Left hindlimb (tissue), 1 donor: ENCODE measurements around the gene CIDEC.
A peak's percentile ranks its signal among the peaks of the same experiment; 100 is the strongest.
"Not testable (repeated sequence)": the region's sequence is repeated elsewhere in the genome, so short reads cannot be mapped to it uniquely, and the experiment has no call there.

Experiments
- DNase-seq: peaks from one replicate; pipeline ENCODE4 v3.0.0-alpha.2; 2018

CIDEC gene

GRCh38 chr3:9900965-9901415 lies 20.9 kb upstream of the CIDEC start:
- not testable (repeated sequence) for DNase-seq

- DNase-seq, result no peak
Measured at GRCh38 chr3:9899289-9899791, 19.3 kb upstream of the CIDEC start.

DNA sequence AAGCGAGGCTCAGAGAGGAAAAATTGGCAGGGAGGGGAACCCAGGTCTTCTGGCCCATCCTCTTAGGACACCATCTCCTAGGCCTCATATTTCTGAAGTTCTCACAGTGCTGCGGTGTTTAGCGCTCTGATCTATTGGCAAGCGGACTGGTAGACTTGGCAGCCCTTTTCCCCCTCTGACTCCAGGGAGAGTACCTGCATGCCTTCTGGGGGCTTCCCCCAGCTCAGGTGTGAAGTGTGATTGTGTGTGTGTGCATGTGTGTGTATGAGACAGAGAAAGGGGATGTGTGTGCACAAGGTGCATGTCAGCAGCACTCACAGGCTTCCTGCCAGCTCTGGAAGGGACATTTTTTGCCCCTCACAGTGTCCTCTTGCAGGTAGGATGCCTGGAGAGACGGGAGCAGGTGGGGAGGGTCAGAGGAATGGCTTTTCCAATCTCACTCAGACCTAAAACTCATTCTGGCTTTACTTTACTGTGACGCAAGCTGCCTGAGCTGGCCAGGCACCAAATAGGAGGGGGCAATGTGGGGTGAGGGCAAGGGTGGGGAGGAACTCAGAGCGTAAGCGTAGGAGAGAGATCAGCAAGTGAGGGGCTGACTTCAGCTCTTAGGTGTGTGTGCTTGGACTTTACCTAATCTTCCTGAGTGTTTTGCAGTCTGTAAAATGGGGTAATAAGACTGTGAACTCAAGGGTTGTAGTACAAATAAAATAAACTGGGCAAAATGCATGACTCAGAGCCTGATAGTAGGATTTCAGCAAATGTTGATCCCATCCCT lies 18.6 kb upstream of the CIDEC start:
- DNase-seq, result no peak

- DNase-seq, result no peak
Measured at GRCh38 chr3:9897408-9898372, 17.6 kb upstream of the CIDEC start.

DNA sequence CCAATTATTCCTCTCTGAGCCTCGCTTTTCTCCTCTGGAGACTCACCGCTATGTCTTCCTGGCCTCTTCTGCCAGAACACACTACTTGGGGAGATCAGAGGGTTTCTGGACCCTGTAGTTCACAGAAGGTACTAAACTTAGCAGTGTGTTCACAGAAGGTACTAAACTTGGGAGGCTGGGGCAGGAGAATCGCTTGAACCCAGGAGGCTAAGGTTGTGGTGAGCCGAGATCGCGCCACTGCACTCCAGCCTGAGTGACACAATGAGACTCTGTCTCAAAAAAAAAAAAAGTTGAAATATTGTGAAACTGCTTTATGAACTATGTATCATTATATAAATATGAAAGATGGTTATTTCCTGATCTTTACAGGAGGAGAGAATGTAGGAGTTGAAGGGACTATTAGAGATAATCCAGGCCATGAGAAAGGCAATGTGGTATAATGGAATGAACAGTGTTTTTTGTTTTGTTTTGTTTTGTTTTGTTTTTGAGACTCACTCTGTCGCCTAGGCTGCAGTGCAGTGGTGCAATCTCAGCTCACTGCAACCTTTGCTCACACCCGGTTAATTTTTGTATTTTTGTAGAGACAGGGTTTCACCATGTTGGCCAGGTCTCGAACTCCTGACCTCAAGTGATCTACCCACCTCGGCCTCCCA lies 16.8 kb upstream of the CIDEC start:
- DNase-seq, result not testable (repeated sequence)

DNA sequence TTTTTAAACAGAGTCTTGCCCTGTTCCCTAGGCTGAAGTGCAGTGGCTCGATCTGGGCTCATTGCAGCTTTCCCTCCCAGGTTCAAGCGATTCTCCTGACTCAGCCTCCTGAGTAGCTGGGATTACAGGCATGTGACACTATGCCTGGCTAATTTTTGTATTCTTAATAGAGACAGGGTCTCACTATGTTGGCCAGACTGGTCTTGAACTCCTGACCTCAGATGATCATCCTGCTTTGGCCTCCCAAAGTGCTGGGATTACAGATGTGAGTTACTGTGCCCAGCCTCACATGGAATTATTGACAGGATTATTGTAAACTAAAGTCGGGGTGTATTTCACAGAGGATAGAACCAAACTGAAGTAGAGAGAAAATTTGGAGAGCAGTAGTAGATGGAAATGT lies 15.7 kb upstream of the CIDEC start:
- not testable (repeated sequence) for DNase-seq

GRCh38 chr3:9893739-9894138 lies 13.7 kb upstream of the CIDEC start:
- no peak for DNase-seq

- no peak for DNase-seq
Measured at GRCh38 chr3:9891072-9891622, 11.1 kb upstream of the CIDEC start.

DNA sequence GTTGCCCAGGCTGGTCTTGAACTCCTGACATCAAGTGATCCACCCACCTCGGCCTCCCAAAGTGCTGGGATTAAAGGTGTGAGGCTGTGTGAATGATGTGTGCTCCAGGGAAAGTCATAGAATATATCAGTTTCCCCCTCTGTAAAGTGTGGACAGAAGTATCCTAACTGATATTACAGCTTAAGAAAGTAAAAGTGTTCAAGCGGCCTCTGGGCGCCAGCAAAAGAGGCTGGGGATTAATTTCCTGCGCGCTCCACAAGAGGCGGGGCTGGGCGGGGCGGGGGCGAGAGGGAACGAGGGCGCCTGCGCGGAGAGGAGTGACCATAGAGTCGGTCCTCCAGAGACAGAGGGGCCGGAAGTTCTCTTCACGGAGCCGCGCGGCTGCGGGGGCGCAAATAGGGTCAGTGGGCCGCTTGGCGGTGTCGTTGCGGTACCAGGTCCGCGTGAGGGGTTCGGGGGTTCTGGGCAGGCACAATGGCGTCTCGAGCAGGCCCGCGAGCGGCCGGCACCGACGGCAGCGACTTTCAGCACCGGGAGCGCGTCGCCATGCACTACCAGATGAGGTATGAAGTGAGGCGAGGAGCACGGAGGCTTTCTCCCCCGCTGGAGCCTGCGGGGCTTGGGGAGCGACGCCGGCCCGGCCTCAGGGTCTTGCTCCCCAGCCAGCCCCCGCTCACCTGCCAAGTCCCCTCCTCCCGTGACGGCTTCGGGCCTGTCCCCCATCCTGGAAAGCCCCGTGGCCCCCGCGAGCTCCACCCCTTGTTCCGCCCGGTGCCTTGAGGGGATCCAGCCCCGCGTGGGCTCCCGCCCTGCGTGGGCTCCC lies 10.4 kb upstream of the CIDEC start, which contains the start of gene JAGN1:
TSS of gene JAGN1 (plus strand) at position 362 of the 823 bp plus-strand sequence. CDS start at position 475, 113 bp downstream.
- peak; percentile 92 for DNase-seq

DNA sequence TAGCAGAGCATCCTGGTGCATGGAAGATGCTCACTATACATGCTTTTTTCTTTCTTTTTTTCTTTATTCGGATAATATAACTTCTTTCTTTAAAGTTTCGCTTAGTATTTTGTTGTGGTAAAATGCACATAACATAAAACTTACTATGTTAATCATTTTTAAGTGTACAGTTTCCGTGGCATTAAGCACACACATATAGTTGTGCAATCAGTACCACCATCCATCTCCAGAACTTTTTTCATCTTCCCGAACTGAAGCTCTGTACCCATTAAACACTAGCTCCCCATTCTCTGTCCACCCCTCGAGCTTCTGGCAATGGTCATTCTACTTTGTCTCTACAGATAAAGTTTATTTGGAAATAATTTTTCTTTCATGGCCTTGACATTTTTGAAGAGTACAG lies 9.4 kb upstream of the CIDEC start:
- no peak for DNase-seq

DNA sequence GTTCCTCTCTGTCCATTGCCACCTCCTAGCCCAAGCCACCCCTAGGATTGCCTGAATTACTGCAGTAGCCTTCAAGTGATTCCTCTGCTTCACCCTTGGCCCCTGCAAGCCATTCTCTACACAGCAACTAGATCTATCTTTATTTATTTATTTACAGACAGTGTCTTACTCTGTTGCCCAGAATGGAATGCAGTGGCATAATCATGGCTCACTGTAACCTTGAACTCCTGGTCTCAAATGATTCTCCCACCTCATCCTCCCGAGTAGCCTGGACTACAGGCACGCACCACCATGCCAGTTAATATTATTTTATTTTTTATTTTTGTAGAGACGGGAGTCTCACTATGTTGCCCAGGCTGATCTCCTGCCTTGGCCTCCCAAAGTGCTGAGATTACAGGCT lies 8.5 kb upstream of the CIDEC start:
- no peak for DNase-seq

DNA sequence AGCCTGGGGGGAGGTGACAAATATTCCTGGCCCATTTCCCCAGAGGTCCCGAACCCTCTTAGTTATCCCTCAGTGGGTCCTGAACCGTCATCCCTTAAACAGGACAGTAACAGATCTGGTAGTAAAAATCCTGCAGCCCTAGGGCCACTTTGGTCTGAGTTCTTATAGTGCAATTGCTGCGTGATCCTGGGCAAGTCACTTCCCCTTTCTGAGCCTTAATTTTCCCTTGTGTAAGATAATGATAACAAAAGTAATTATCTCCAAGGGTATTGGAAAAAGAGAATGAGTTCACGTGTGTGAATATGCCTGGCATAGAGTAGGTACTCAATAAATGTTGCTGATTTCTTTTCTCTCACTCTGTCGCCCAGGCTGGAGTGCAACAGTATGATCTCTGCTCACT lies 7.4 kb upstream of the CIDEC start:
- no peak for DNase-seq

DNA sequence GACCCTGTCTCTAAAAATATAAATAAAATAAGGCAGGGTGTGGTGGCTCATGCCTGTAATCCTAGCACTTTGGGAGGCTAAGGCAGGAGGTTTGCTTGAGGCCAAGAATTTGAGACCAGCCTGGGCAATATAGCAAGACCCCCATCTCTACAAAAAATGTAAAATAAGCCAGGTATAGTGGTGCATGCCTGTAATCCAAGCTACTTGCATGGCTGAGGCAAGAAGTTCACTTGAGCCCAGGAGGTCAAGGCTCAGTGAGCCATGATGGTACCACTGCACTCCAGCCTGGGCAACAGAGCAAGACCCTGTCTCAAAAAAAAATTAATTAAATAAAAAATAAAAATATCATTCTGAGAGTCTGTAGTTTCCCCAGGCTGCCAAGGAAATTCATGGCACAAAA lies 6.3 kb upstream of the CIDEC start:
- no peak for DNase-seq

- DNase-seq, result no peak
Measured at GRCh38 chr3:9884555-9885165, 4.6 kb upstream of the CIDEC start.

DNA sequence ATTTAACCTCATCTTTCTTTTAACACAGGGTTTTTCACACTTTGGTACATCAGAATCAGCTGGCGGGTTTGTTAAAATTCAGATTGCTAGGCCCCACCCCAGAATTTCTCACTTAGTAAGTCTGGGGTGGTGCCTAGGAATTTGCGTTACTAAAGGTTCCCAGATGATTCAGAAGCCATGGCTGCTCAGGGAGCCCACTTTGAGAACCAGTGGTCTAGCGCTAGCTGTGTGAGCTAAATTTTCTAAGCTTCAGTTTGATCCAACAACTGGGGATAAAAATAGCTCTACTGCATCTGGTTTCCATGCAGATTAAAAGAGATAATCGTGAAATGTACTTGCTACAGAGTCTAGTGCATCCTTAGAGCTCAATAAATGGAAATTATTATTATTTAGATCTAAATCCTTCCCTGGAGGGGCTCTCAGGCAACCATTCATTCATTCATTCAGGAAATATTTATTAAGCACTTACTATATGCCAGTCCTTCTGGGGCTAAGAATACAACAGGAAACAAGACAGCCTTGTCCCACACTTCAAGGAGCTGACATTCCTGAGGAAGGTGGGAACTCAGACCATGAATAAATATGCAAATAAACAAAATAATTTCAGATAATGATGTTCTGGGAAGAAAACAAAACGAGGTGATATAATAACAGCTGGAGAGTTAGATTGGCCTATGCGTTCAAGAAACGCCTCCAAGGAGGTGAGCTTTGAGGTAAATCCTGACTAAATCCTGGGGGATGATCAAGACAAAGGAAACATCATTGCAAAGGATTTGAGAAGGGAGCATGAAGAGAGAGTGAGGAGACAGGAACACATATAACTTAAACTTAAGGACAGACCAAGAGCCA lies 3.9 kb upstream of the CIDEC start:
- DNase-seq, result no peak

DNA sequence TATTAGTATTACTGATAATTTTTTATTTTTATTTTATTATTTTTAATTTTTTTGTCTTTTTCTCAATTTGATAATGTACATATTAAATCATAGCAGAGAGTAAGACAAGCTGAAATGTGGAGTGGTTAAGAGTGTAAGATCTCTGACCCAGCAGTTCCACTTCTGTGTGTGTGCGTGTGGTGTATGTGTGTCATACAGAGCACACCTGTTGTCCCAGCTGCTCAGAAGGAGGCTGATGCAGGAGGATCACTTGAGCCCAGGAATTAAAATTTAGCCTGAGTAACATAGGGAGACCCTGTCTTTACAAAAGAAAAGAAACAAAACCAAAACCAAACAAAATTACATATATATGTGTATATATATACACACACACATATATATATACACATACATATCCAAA lies 1.4 kb upstream of the CIDEC start:
- no peak for DNase-seq

DNA sequence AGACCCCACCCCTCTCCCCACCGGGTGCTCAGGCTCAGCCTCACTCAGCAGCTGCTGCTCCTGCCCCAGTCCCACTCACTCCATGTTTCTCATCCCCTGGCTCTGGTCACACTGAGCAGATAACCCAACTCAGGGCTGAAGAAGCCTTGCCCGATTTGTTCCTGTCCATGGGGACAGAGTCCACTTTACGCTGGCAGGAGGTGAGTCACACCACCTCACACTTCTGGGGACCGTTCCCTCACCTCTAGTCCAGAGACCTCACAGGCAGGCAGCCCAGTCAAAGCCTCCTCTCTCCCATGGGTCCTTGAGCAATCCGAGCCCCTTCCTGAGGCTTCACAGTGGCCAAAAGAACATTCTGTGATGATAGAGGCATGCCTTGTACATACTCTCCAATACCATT lies 1.4 kb downstream of the CIDEC start:
- no peak for DNase-seq

GRCh38 chr3:9876991-9877390 lies 3.1 kb downstream of the CIDEC start:
- DNase-seq, result no peak

DNA sequence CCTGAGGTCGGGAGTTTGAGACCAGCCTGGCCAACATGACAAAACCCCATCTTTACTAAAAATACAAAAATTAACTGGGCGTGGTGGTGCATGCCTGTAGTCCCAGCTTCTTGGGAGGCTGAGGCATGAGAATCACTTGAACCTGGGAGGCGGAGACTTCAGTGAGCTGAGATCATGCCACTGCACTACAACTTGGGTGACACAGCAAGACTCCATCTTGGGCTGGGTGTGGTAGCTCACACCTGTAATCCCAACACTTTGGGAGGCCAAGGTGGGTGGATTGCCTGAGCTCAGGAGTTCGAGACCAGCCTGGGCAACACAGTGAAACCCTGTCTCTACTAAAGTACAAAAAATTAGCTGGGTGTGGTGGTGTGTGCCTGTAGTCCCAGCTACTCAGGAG lies 3.8 kb downstream of the CIDEC start:
- not testable (repeated sequence) for DNase-seq

DNA sequence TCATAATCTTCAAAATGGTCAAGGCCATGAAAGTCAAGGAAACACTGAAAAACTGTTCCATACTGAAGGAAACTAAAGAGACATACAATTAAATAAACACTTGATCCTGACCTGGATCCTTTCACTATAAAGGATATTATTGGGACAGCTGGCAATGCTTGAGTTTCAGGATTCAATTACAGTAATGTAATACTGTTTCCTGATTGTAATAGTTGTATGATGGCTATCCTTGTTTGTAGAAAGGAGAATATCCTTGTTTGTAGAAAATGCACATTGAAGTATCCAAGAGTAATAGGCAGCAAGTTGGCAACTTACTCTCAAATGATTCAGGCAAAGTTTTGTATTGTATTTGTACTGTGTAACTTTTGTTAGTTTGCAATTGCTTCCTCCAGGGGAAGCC lies 4.6 kb downstream of the CIDEC start:
- DNase-seq, result no peak
